PFSK-1 (cell line): Measurements from ENCODE around the gene RPP30.

ENCODE experiments used
- FOXP2 ChIP-seq: optimal IDR thresholded peaks from 2 replicates; pipeline ENCODE3; 2011; ENCODE audit warnings: borderline replicate concordance, control low read depth, inconsistent platforms; ENCODE audit not compliant: insufficient read depth; ENCODE audit errors: extremely low read length, extremely low read depth
- POLR2AphosphoS5 ChIP-seq: IDR thresholded peaks from 2 replicates; pipeline ENCODE4 v1.6.1; 2012; ENCODE audit warnings: low read depth, mild to moderate bottlenecking, control low read depth, low read length, moderate library complexity
- REST ChIP-seq, 2 experiments: IDR thresholded peaks; 2 replicates each; pipeline versions ENCODE4 v1.6.1 to v1.8.0; 2011 to 2012; ENCODE audit warnings: low read depth in 2 of 2, low read length in 2 of 2, control low read depth in 1 of 2, inconsistent platforms in 1 of 2, mild to moderate bottlenecking in 1 of 2, moderate library complexity in 1 of 2; ENCODE audit not compliant: insufficient read depth in 1 of 2
- SIN3A ChIP-seq: IDR thresholded peaks from 2 replicates; pipeline ENCODE4 v1.6.1; 2012; ENCODE audit warnings: mild to moderate bottlenecking, low read length, moderate library complexity, borderline replicate concordance; ENCODE audit not compliant: insufficient read depth
- TAF1 ChIP-seq: IDR thresholded peaks from 2 replicates; pipeline ENCODE4 v1.6.1; 2012; ENCODE audit warnings: low read length, control low read depth, borderline replicate concordance; ENCODE audit not compliant: insufficient read depth

- TF ChIP-seq POLR2AphosphoS5: no peak
- TF ChIP-seq REST (IDR thresholded peaks at IDR 0.05; ENCODE audit: insufficient read depth in 1 of 2, low read depth in 2 of 2, low read length in 2 of 2): no peak
- no peak for TF ChIP-seq SIN3A
- no peak for TF ChIP-seq TAF1
- TF ChIP-seq FOXP2: no peak
These were observed 39.7 kb upstream of the RPP30 start for GRCh38 chr10:90832111-90832510.
